DOHH2 (cell line): ENCODE results near the gene MRPL17.

Source experiments
- EZH2phosphoT487 ChIP-seq: fragments of 200-600 bp; sonication (generic); IDR thresholded peaks from 2 replicates; pipeline ENCODE4 v1.6.1; 2017; ENCODE audit warnings: borderline replicate concordance, mild to moderate bottlenecking, antibody characterized with exemption, low read length, moderate library complexity, mixed read lengths
- TF ChIP-seq, protein P1 (sequence below): fragments of 200-600 bp; sonication (generic); IDR thresholded peaks from one replicate; pipeline ENCODE4 v1.5.1; 2014; ENCODE audit warnings: antibody characterized with exemption, mild to moderate bottlenecking, low read depth, low read length; ENCODE audit not compliant: poor library complexity, severe bottlenecking

DNA sequence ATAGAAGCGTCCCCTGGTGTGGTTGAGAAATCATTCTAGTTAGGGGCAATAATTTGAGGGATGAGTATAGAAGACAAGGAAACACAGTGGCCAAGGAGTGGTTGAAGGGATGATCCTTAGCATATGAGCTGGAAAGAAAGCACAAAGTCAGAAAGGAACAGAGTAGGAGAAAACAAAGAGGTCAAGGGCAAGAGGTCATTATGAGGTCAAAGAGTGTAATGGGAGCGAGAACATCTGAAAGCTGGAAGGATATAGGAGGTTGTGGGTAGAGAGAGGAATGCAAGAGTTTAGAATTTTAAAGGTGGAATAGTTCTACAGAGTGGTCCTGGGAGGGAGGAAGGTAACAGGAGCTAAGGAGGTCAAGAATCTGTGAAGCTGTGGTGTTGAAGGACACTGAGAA lies 29.5 kb downstream of the MRPL17 start:
- TF ChIP-seq, protein P1, sequence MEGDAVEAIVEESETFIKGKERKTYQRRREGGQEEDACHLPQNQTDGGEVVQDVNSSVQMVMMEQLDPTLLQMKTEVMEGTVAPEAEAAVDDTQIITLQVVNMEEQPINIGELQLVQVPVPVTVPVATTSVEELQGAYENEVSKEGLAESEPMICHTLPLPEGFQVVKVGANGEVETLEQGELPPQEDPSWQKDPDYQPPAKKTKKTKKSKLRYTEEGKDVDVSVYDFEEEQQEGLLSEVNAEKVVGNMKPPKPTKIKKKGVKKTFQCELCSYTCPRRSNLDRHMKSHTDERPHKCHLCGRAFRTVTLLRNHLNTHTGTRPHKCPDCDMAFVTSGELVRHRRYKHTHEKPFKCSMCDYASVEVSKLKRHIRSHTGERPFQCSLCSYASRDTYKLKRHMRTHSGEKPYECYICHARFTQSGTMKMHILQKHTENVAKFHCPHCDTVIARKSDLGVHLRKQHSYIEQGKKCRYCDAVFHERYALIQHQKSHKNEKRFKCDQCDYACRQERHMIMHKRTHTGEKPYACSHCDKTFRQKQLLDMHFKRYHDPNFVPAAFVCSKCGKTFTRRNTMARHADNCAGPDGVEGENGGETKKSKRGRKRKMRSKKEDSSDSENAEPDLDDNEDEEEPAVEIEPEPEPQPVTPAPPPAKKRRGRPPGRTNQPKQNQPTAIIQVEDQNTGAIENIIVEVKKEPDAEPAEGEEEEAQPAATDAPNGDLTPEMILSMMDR = no peak
- TF ChIP-seq EZH2phosphoT487 = no peak
